Measurements from ENCODE around the gene METTL6. TPM values are rescaled to one million over a fixed set of nuclear protein-coding genes. Genes with fewer than 3 reads are reported as not detected.
"Not testable (repeated sequence)": the region's sequence is repeated elsewhere in the genome, so short reads cannot be mapped to it uniquely, and the experiment has no call there.

METTL6 gene
- total RNA-seq, 2 experiments from 2014 or later: 13.0 to 19.5 TPM

DNA sequence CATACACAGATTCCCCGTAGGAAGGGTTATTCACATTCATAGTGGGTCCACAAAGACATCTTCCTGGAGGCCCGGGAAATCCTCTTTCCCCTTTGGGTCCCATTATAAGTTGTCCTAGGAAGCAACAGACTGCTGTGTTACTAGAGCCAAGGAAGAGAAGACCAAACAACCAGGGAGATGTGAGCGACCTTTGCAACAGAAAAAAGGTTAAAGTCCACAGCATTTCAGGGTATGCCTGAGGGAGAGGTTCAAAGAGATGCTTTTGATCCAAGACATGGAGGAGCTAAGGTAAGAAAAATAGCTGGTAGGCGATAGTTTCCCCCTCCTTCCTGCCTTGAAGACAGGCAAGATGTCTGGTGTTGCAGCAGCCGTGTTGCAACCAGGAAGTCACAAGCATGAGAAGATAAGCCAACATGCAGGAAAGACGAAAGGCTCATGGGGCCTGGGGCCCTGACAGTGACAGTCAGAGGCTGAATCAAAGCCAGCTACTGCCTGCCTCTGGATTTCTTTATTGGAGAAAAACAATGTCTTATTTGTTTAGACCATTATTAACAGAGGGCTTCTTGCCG, 31.0 kb upstream of the METTL6 start:
- intact Hi-C loops (cut with DNase I, micrococcal nuclease): no loop called here
- DNase-seq (no peak), ATAC-seq (no peak)
- Mint-ChIP-seq H3K27ac (no peak overlapping the region), H3K4me3 (no peak overlapping the region), H3K4me1 (peaks cover 16% of the 10 kb centered on the region), H3K9me3 (ENCODE audit: low read depth) (no peaks in the 10 kb centered on the region), H3K27me3 (no peaks in the 10 kb centered on the region), H3K36me3 (ENCODE audit: low read depth) (no peaks in the 10 kb centered on the region)
- CTCF ChIA-PET: no interaction called here
- POLR2A ChIA-PET: no interaction called here

DNA sequence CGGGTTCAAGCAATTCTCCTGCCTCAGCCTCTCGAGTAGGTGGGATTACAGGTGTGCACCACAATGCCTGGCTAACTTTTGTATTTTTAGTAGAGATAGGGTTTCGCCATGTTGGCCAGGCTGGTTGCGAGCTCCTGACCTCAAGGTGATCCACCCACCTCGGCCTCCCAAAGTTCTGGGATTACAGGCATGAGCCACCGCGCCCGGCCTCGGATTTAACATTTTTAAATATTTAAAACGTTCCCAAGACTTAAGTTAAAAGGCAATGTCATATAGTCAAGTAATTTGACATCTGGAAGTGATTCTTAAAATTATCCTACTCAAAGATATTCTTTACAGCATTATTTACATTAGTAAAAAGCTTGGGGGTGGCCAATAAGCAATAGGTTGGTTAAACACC, 29.6 kb upstream of the METTL6 start:
- POLR2A ChIA-PET; H3K9me3 Mint-ChIP-seq (ENCODE audit: low read depth): not testable (repeated sequence)

DNA sequence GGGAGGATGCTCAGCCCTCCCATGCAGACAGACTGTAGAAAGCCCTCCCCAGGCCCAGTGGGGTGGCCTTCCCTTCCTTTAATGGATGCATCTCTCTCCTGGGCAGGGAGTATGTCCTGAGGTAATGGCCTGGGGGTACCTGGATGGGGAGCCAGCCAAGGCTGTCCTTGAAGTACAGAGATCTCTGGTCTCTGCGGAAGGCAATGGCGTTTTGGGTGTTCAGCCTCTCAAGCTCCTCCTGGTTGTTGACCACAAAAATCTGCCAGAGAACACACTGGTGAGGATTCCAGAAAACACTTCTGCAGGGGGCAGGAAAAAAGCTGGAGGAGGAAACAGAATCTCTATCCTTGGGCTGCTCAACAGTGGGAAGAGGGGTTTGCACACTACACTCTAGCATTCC, 29.0 kb upstream of the METTL6 start:
- ATAC-seq (no peak), DNase-seq (no peak)
- H3K4me1 Mint-ChIP-seq: peaks cover 5% of the 10 kb centered on the region
- CTCF ChIA-PET: no interaction called here
- POLR2A ChIA-PET: no interaction called here
- no peak overlapping the region for H3K4me3 Mint-ChIP-seq
- H3K27ac Mint-ChIP-seq: no peak overlapping the region
- H3K27me3 Mint-ChIP-seq: no peaks in the 10 kb centered on the region
- intact Hi-C loops (cut with DNase I, micrococcal nuclease): no loop called here
- no peaks in the 10 kb centered on the region for H3K9me3 Mint-ChIP-seq (ENCODE audit: low read depth)
- no peaks in the 10 kb centered on the region for H3K36me3 Mint-ChIP-seq (ENCODE audit: low read depth)

More for the DNA sequence above, 29.6 kb upstream of the METTL6 start:
- DNase-seq; H3K27ac Mint-ChIP-seq; H3K27me3 Mint-ChIP-seq; CTCF ChIA-PET; H3K4me1 Mint-ChIP-seq; ATAC-seq; H3K36me3 Mint-ChIP-seq (ENCODE audit: low read depth); H3K4me3 Mint-ChIP-seq; intact Hi-C loops (cut with DNase I, micrococcal nuclease): not testable (repeated sequence)

DNA sequence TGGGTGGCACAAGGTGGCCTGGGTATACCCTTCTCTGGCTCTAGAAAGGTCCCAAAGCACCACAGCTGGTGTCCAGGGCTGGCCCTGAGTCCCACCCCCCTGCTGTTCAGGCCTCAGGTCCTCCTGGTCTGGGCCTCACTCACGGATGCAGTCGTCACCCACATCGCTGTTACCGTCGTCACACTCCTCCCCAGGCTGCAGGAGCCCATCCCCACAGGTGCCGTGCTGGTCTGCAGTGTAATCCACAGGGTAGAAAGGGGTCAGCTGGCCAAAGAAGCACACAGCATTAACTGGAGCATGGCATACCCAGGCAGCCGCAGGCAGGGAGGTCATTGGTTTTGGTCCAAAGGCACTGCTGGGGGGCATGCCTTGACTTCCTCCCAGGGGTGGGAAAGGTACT, 28.4 kb upstream of the METTL6 start:
- DNase-seq (no peak), ATAC-seq (no peak)
- Mint-ChIP-seq H3K27me3 (no peaks in the 10 kb centered on the region), H3K9me3 (ENCODE audit: low read depth) (no peaks in the 10 kb centered on the region), H3K4me3 (no peak overlapping the region), H3K27ac (no peak overlapping the region), H3K36me3 (ENCODE audit: low read depth) (no peaks in the 10 kb centered on the region), H3K4me1 (peaks cover 2% of the 10 kb centered on the region)
- intact Hi-C loops (cut with DNase I, micrococcal nuclease): no loop called here
- ChIA-PET POLR2A (no interaction called here), CTCF (no interaction called here)

GRCh38 chr3:15454965-15455364, 27.6 kb upstream of the METTL6 start:
- CTCF ChIA-PET: no interaction called here
- no peaks in the 10 kb centered on the region for H3K4me1 Mint-ChIP-seq
- POLR2A ChIA-PET: no interaction called here
- no peaks in the 10 kb centered on the region for H3K27me3 Mint-ChIP-seq
- no peak for DNase-seq
- H3K4me3 Mint-ChIP-seq: no peak overlapping the region
- no peak overlapping the region for H3K27ac Mint-ChIP-seq
- no peak for ATAC-seq
- no peaks in the 10 kb centered on the region for H3K36me3 Mint-ChIP-seq (ENCODE audit: low read depth)
- no peaks in the 10 kb centered on the region for H3K9me3 Mint-ChIP-seq (ENCODE audit: low read depth)
- intact Hi-C loops (cut with DNase I, micrococcal nuclease): no loop called here

GRCh38 chr3:15453991-15454625, 26.8 kb upstream of the METTL6 start:
- ChIA-PET POLR2A (no interaction called here), CTCF (no interaction called here)
- H3K27ac Mint-ChIP-seq: no peak overlapping the region
- no peaks in the 10 kb centered on the region for H3K9me3 Mint-ChIP-seq (ENCODE audit: low read depth)
- no peaks in the 10 kb centered on the region for H3K4me1 Mint-ChIP-seq
- H3K27me3 Mint-ChIP-seq: no peaks in the 10 kb centered on the region
- intact Hi-C loops (cut with DNase I, micrococcal nuclease): no loop called here
- no peaks in the 10 kb centered on the region for H3K36me3 Mint-ChIP-seq (ENCODE audit: low read depth)
- DNase-seq: no peak
- no peak for ATAC-seq
- H3K4me3 Mint-ChIP-seq: no peak overlapping the region

DNA sequence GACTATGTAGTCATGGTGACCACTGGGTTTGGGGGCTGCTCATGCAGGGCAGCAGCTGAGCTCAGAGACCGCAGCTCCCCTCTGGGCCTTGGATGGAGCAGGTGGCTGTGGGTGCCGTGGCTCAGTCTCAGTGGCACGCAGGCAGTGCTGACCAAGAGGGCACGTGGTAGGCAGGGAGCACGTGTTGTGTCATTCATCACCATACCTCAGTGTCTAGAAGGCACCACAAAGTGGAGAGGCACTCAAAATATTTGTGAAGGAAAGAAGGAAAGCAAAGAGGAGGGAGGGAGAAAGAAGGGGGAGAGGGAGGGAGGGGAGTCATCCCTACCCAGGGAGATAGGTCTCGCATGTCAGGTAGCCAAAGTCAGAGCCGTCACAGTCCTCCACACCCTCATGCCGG, 26.2 kb upstream of the METTL6 start:
- ChIA-PET CTCF (no interaction called here), POLR2A (no interaction called here)
- Mint-ChIP-seq H3K9me3 (ENCODE audit: low read depth) (no peaks in the 10 kb centered on the region), H3K36me3 (ENCODE audit: low read depth) (no peaks in the 10 kb centered on the region), H3K27ac (no peak overlapping the region), H3K4me1 (no peaks in the 10 kb centered on the region), H3K4me3 (no peak overlapping the region), H3K27me3 (no peaks in the 10 kb centered on the region)
- intact Hi-C loops (cut with DNase I, micrococcal nuclease): no loop called here
- DNase-seq (no peak), ATAC-seq (no peak)

DNA sequence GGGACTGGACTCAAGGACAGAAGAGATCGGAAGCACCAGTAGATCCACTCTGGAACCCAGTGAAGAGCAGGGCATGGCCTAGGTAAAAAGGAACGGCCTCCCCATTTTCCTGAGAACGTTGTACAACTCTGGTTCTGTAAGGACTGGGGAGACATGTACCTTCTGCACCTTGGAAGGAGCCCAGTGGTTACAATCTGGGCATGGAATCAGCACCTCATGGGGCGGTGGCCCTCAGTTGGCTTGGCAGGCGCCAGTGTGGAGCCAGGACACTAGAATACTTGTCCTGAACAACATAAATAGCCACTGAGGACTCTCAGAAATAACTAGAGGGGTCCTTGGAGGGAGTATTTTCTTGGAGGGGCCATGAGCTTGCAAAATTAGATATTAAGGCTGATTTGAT, 25.6 kb upstream of the METTL6 start:
- Mint-ChIP-seq H3K9me3 (ENCODE audit: low read depth) (no peaks in the 10 kb centered on the region), H3K4me1 (no peaks in the 10 kb centered on the region), H3K27ac (no peak overlapping the region), H3K4me3 (no peak overlapping the region), H3K36me3 (ENCODE audit: low read depth) (no peaks in the 10 kb centered on the region), H3K27me3 (no peaks in the 10 kb centered on the region)
- ATAC-seq (no peak), DNase-seq (no peak)
- ChIA-PET POLR2A (no interaction called here), CTCF (no interaction called here)
- intact Hi-C loops (cut with DNase I, micrococcal nuclease): no loop called here

- Mint-ChIP-seq H3K27ac (no peak overlapping the region), H3K4me3 (no peak overlapping the region), H3K27me3 (no peaks in the 10 kb centered on the region), H3K9me3 (ENCODE audit: low read depth) (no peaks in the 10 kb centered on the region), H3K4me1 (no peaks in the 10 kb centered on the region), H3K36me3 (ENCODE audit: low read depth) (no peaks in the 10 kb centered on the region)
- ATAC-seq (no peak), DNase-seq (no peak)
- intact Hi-C loops (cut with DNase I, micrococcal nuclease): no loop called here
- ChIA-PET POLR2A (no interaction called here), CTCF (no interaction called here)
Observed at GRCh38 chr3:15452156-15452555, 24.8 kb upstream of the METTL6 start.

DNA sequence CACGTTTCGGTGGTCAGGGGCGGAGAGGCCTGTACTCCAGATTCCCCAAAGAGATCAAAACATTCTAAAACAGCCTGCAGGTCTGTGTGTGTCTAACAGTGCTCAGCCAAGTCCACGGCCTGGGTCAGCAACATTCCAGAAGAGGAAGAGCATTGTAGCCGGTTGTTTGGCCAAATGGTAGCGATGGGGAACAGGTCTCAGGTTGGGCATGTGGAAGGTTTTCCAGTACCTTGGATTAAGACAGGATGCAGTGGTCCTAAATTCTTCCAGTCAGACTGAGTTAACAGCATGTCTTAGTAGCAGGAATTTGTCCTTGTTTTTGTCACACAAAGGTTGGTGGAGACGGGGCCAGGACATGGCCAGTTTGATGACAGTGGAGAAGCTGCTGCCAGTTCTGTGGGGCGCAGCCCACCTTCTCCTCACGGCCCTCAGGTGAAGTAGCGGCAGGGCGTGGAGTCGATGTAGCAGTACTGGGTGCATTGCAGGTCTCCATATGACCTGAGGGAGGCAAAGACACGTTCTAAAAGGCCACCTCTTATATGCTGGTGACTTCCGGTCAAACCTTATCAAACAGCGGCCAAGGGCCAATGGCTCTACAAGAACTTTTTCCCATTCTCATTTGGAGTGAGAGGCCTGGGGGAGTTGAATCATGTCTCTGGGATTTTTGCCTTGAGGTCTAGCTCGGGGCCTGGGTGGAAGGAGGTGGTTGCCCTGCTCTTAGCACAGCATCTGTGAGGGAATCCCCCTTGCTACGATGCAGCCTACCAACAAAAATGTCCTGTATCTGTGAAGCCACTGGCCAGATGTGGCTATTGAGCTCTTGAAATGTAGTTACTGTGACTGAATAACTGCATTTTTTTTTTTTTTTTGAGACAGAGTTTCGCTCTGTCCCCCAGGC, 24.1 kb upstream of the METTL6 start:
- POLR2A ChIA-PET: no interaction called here
- no peaks in the 10 kb centered on the region for H3K4me1 Mint-ChIP-seq
- intact Hi-C loops (cut with DNase I, micrococcal nuclease): no loop called here
- no peak for DNase-seq
- no peak overlapping the region for H3K27ac Mint-ChIP-seq
- no peak overlapping the region for H3K4me3 Mint-ChIP-seq
- no peaks in the 10 kb centered on the region for H3K27me3 Mint-ChIP-seq
- CTCF ChIA-PET: no interaction called here
- no peak for ATAC-seq
- no peaks in the 10 kb centered on the region for H3K36me3 Mint-ChIP-seq (ENCODE audit: low read depth)
- no peaks in the 10 kb centered on the region for H3K9me3 Mint-ChIP-seq (ENCODE audit: low read depth)

DNA sequence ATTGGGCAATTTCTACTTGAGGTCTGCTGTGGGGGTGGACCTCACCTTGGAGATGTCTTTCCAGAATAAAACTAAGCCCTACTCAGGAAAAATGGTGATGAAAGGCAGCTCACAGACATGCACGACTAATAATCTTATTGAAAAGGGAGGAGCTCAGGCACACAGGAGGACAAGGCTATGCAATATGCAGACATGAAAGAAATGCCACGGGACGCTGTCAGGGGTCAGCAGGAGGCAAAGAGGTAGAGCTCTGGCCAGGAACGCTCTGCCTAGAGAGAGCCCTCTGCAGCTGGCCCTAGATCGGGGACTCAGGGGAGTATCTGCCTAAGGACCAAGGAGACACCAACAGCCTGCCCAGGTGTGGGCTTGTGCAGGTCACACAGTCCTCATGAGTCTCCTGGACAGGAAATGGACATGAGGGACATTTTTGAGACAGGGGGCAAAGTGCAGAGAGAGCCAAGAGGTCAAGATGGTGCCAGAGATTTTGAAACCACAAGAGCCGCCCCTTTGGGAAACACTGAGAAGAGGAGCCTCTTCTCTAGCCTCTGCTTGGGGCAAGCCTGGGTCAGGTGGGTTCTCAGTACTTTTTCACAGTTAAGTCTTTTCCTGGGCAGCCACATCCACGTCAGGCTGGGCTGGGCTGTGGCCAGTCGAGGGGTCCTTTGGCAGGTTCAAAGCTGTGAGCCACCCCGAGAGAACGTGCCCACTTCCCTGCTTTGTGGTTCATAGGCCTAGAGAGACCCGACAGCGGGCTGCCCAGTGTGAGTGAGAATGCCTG, 23.3 kb upstream of the METTL6 start:
- POLR2A ChIA-PET: no interaction called here
- intact Hi-C loops (cut with DNase I, micrococcal nuclease): no loop called here

More for the DNA sequence above, 23.3 kb upstream of the METTL6 start:
- no peaks in the 10 kb centered on the region for H3K27me3 Mint-ChIP-seq
- DNase-seq: no peak
- CTCF ChIA-PET: no interaction called here
- H3K4me3 Mint-ChIP-seq: no peak overlapping the region
- ATAC-seq: no peak
- H3K27ac Mint-ChIP-seq: no peak overlapping the region
- H3K9me3 Mint-ChIP-seq (ENCODE audit: low read depth): no peaks in the 10 kb centered on the region
- H3K4me1 Mint-ChIP-seq: no peaks in the 10 kb centered on the region
- H3K36me3 Mint-ChIP-seq (ENCODE audit: low read depth): no peaks in the 10 kb centered on the region
